ENCODE data around the gene CERK.

- TF ChIP-seq, protein P1, sequence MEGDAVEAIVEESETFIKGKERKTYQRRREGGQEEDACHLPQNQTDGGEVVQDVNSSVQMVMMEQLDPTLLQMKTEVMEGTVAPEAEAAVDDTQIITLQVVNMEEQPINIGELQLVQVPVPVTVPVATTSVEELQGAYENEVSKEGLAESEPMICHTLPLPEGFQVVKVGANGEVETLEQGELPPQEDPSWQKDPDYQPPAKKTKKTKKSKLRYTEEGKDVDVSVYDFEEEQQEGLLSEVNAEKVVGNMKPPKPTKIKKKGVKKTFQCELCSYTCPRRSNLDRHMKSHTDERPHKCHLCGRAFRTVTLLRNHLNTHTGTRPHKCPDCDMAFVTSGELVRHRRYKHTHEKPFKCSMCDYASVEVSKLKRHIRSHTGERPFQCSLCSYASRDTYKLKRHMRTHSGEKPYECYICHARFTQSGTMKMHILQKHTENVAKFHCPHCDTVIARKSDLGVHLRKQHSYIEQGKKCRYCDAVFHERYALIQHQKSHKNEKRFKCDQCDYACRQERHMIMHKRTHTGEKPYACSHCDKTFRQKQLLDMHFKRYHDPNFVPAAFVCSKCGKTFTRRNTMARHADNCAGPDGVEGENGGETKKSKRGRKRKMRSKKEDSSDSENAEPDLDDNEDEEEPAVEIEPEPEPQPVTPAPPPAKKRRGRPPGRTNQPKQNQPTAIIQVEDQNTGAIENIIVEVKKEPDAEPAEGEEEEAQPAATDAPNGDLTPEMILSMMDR (IDR thresholded peaks at IDR 0.05; ENCODE audit: control extremely low read depth in 1 of 3, insufficient read depth in 1 of 3, low read depth in 1 of 3, low read length in 3 of 3): no peak
- no peak for TF ChIP-seq SP1 (IDR thresholded peaks at IDR 0.05; ENCODE audit: low read depth, low read length)
- TF ChIP-seq GTF2F1 (IDR thresholded peaks at IDR 0.05; ENCODE audit: borderline replicate concordance, low read depth, low read length): no peak
- TF ChIP-seq TEAD4 (IDR thresholded peaks at IDR 0.05; ENCODE audit: low read depth, low read length): no peak
- no peak for TF ChIP-seq YY1 (IDR thresholded peaks at IDR 0.05; ENCODE audit: low read depth, low read length)
- no peak for TF ChIP-seq SAP30 (IDR thresholded peaks at IDR 0.05; ENCODE audit: insufficient read depth, insufficient replicate concordance, low read length)
- no peak for TF ChIP-seq ZNF274 (IDR thresholded peaks at IDR 0.05; ENCODE audit: borderline replicate concordance, extremely low read depth, low read length)
Observed at GRCh38 chr22:46679706-46680269, 58.3 kb downstream of the CERK start.

Measured in H1 (cell line).